ENCODE results near the gene KSR1. TPM values are rescaled to one million over a fixed set of nuclear protein-coding genes. Genes with fewer than 3 reads are reported as not detected.

The KSR1 gene
- total RNA-seq, 2 experiments from 2014 or later, result 57.0 to 60.2 TPM

GRCh38 chr17:27549251-27549893 lies 93.1 kb downstream of the KSR1 start:
- Mint-ChIP-seq H3K4me1 (peaks cover 37% of the 10 kb centered on the region), H3K4me3 (no peak overlapping the region), H3K27me3 (no peaks in the 10 kb centered on the region), H3K27ac (no peak overlapping the region), H3K36me3 (peaks cover 11% of the 10 kb centered on the region), H3K9me3 (no peaks in the 10 kb centered on the region)
- POLR2A ChIA-PET, result no interaction called here
- DNase-seq (no peak), ATAC-seq (ENCODE audit: low read depth) (no peak)

GRCh38 chr17:27550291-27550930 lies 94.2 kb downstream of the KSR1 start:
- no peak overlapping the region for H3K4me3 Mint-ChIP-seq
- POLR2A ChIA-PET, result interaction anchor here (0.6 kb wide), 1 partner anchor 81 kb away, joined by 3 read pairs; no protein-coding TSS in a partner anchor
- H3K27me3 Mint-ChIP-seq, result no peaks in the 10 kb centered on the region
- no peak overlapping the region for H3K27ac Mint-ChIP-seq
- ATAC-seq (ENCODE audit: low read depth), result no peak
- no peaks in the 10 kb centered on the region for H3K9me3 Mint-ChIP-seq
- peaks cover 11% of the 10 kb centered on the region for H3K36me3 Mint-ChIP-seq
- H3K4me1 Mint-ChIP-seq, result peaks cover 32% of the 10 kb centered on the region
- DNase-seq, result no peak

GRCh38 chr17:27550974-27551505 lies 94.8 kb downstream of the KSR1 start:
- POLR2A ChIA-PET, result interaction anchor here (0.6 kb wide), 1 partner anchor 81 kb away, joined by 3 read pairs; no protein-coding TSS in a partner anchor
- Mint-ChIP-seq H3K9me3 (no peaks in the 10 kb centered on the region), H3K27me3 (no peaks in the 10 kb centered on the region), H3K4me3 (no peak overlapping the region), H3K27ac (peak overlapping the region; percentile 56), H3K4me1 (peaks cover 26% of the 10 kb centered on the region), H3K36me3 (peaks cover 11% of the 10 kb centered on the region)
- ATAC-seq (ENCODE audit: low read depth), result no peak
- DNase-seq, result no peak

- Mint-ChIP-seq H3K27ac (peak overlapping the region; percentile 14), H3K4me1 (peaks cover 18% of the 10 kb centered on the region), H3K27me3 (no peaks in the 10 kb centered on the region), H3K36me3 (peaks cover 11% of the 10 kb centered on the region), H3K9me3 (no peaks in the 10 kb centered on the region), H3K4me3 (no peak overlapping the region)
- ATAC-seq (ENCODE audit: low read depth), result no peak
- no peak for DNase-seq
- POLR2A ChIA-PET, result no interaction called here
These were observed 95.5 kb downstream of the KSR1 start for GRCh38 chr17:27551701-27552248.

- no peak overlapping the region for H3K27ac Mint-ChIP-seq
- peaks cover 11% of the 10 kb centered on the region for H3K36me3 Mint-ChIP-seq
- no peak for DNase-seq
- H3K4me1 Mint-ChIP-seq, result peaks cover 14% of the 10 kb centered on the region
- POLR2A ChIA-PET, result no interaction called here
- no peak overlapping the region for H3K4me3 Mint-ChIP-seq
- ATAC-seq (ENCODE audit: low read depth), result no peak
- no peaks in the 10 kb centered on the region for H3K9me3 Mint-ChIP-seq
- H3K27me3 Mint-ChIP-seq, result no peaks in the 10 kb centered on the region
These were observed 96.1 kb downstream of the KSR1 start for GRCh38 chr17:27552276-27552732.

- no peaks in the 10 kb centered on the region for H3K27me3 Mint-ChIP-seq
- peaks cover 11% of the 10 kb centered on the region for H3K36me3 Mint-ChIP-seq
These were observed 96.8 kb downstream of the KSR1 start for GRCh38 chr17:27553019-27553511.

GRCh38 chr17:27554152-27554551 lies 97.9 kb downstream of the KSR1 start:
- DNase-seq, result no peak
- no peak for ATAC-seq (ENCODE audit: low read depth)
- Mint-ChIP-seq H3K27me3 (no peaks in the 10 kb centered on the region), H3K4me3 (no peak overlapping the region), H3K27ac (no peak overlapping the region), H3K36me3 (peaks cover 13% of the 10 kb centered on the region), H3K4me1 (peaks cover 18% of the 10 kb centered on the region), H3K9me3 (no peaks in the 10 kb centered on the region)
- POLR2A ChIA-PET, result no interaction called here

More at GRCh38 chr17:27553019-27553511, 96.8 kb downstream of the KSR1 start:
- Mint-ChIP-seq H3K4me1 (peaks cover 16% of the 10 kb centered on the region), H3K27ac (no peak overlapping the region), H3K9me3 (no peaks in the 10 kb centered on the region), H3K4me3 (no peak overlapping the region)
- ATAC-seq (ENCODE audit: low read depth) (no peak), DNase-seq (no peak)
- POLR2A ChIA-PET, result no interaction called here

- Mint-ChIP-seq H3K27ac (no peak overlapping the region), H3K9me3 (no peaks in the 10 kb centered on the region), H3K4me1 (peaks cover 21% of the 10 kb centered on the region), H3K4me3 (no peak overlapping the region), H3K36me3 (peaks cover 18% of the 10 kb centered on the region), H3K27me3 (no peaks in the 10 kb centered on the region)
- ATAC-seq (ENCODE audit: low read depth), result no peak
- POLR2A ChIA-PET, result interaction anchor here (0.6 kb wide), 1 partner anchor 10 kb away, joined by 3 read pairs; no protein-coding TSS in a partner anchor
- no peak for DNase-seq
These were observed 98.7 kb downstream of the KSR1 start for GRCh38 chr17:27554911-27555310.

GRCh38 chr17:27555339-27555738 lies 99.1 kb downstream of the KSR1 start:
- Mint-ChIP-seq H3K4me3 (no peak overlapping the region), H3K27ac (peak overlapping the region; percentile 36), H3K4me1 (peaks cover 21% of the 10 kb centered on the region), H3K36me3 (peaks cover 18% of the 10 kb centered on the region), H3K27me3 (no peaks in the 10 kb centered on the region), H3K9me3 (no peaks in the 10 kb centered on the region)
- ATAC-seq (ENCODE audit: low read depth) (no peak), DNase-seq (no peak)
- POLR2A ChIA-PET, result interaction anchor here (0.6 kb wide), 1 partner anchor 10 kb away, joined by 3 read pairs; no protein-coding TSS in a partner anchor

GRCh38 chr17:27558341-27558740 lies 102.1 kb downstream of the KSR1 start:
- Mint-ChIP-seq H3K27me3 (no peaks in the 10 kb centered on the region), H3K9me3 (no peaks in the 10 kb centered on the region), H3K27ac (no peak overlapping the region), H3K4me1 (peaks cover 21% of the 10 kb centered on the region), H3K36me3 (peaks cover 16% of the 10 kb centered on the region), H3K4me3 (no peak overlapping the region)
- DNase-seq (no peak), ATAC-seq (ENCODE audit: low read depth) (no peak)
- POLR2A ChIA-PET, result no interaction called here

GRCh38 chr17:27558842-27559505 lies 102.7 kb downstream of the KSR1 start:
- no peak overlapping the region for H3K27ac Mint-ChIP-seq
- no peaks in the 10 kb centered on the region for H3K9me3 Mint-ChIP-seq
- H3K4me1 Mint-ChIP-seq, result peaks cover 25% of the 10 kb centered on the region

GRCh38 chr17:27559506-27560481 lies 103.5 kb downstream of the KSR1 start:
- ATAC-seq (ENCODE audit: low read depth) (no peak), DNase-seq (no peak)
- peaks cover 33% of the 10 kb centered on the region for H3K4me1 Mint-ChIP-seq
- no peaks in the 10 kb centered on the region for H3K9me3 Mint-ChIP-seq
- peak overlapping the region; percentile 64 for H3K27ac Mint-ChIP-seq
- H3K27me3 Mint-ChIP-seq, result no peaks in the 10 kb centered on the region
- POLR2A ChIA-PET, result interaction anchor here (0.8 to 1.0 kb wide), 2 partner anchors 13 to 14 kb away, joined by 3 read pairs; no protein-coding TSS in a partner anchor
- H3K36me3 Mint-ChIP-seq, result peaks cover 28% of the 10 kb centered on the region
- no peak overlapping the region for H3K4me3 Mint-ChIP-seq

More at GRCh38 chr17:27558842-27559505, 102.7 kb downstream of the KSR1 start:
- POLR2A ChIA-PET, result no interaction called here
- no peaks in the 10 kb centered on the region for H3K27me3 Mint-ChIP-seq
- ATAC-seq (ENCODE audit: low read depth) (no peak), DNase-seq (no peak)
- no peak overlapping the region for H3K4me3 Mint-ChIP-seq
- peaks cover 21% of the 10 kb centered on the region for H3K36me3 Mint-ChIP-seq

Data from activated naive CD8-positive, alpha-beta T cell treated with anti-CD3 and anti-CD28 coated beads, Interleukin-2, amount 10 ng/mL, durations not matched to agents 7 days and 5 days (primary cell).